Liver (tissue), 9 donors: ENCODE results near the gene TNFAIP8. TPM values are rescaled to one million over a fixed set of nuclear protein-coding genes. Genes with fewer than 3 reads are reported as not detected.

ENCODE experiments used
- DNase-seq: peaks from one replicate; pipeline ENCODE4 v3.0.0-alpha.2; 2017; ENCODE audit warnings: low spot score
- H3K27ac ChIP-seq, 2 donors: one replicate each; pipeline ENCODE4 v1.7.0; 2013; ENCODE audit warnings: inconsistent platforms in 2 of 2, low read length in 2 of 2, control low read depth in 1 of 2, low read depth in 1 of 2, mild to moderate bottlenecking in 1 of 2
- H3K27me3 ChIP-seq, 4 donors: one replicate each; pipeline versions ENCODE4 v1.6.1 to v1.7.0; 2013; ENCODE audit warnings: low read length in 3 of 4, inconsistent platforms in 1 of 4, mild to moderate bottlenecking in 1 of 4, moderate library complexity in 1 of 4; ENCODE audit not compliant: control insufficient read depth in 4 of 4, insufficient read depth in 4 of 4
- H3K36me3 ChIP-seq, 4 donors: one replicate each; pipeline versions ENCODE4 v1.6.1 to v1.7.0; 2013; ENCODE audit warnings: low read length in 3 of 4, mild to moderate bottlenecking in 3 of 4, low read depth in 1 of 4, moderate library complexity in 1 of 4; ENCODE audit not compliant: control insufficient read depth in 4 of 4, insufficient read depth in 3 of 4
- H3K4me1 ChIP-seq, 4 donors: one replicate each; pipeline versions ENCODE4 v1.6.1 to v1.7.0; 2013; ENCODE audit warnings: low read length in 3 of 4, mild to moderate bottlenecking in 3 of 4, moderate library complexity in 1 of 4; ENCODE audit not compliant: control insufficient read depth in 4 of 4, insufficient read depth in 4 of 4
- H3K4me3 ChIP-seq, 3 donors: one replicate each; pipeline versions ENCODE4 v1.6.1 to v1.7.0; 2013; ENCODE audit warnings: low read length in 3 of 3, control low read depth in 1 of 3, low read depth in 1 of 3, mild to moderate bottlenecking in 1 of 3
- H3K9ac ChIP-seq, 2 donors: one replicate each; pipeline ENCODE4 v1.7.0; 2013; ENCODE audit warnings: low read length in 2 of 2, mild to moderate bottlenecking in 2 of 2, moderate library complexity in 2 of 2, control low read depth in 1 of 2, low read depth in 1 of 2
- H3K9me3 ChIP-seq, 4 donors: one replicate each; pipeline versions ENCODE4 v1.6.1 to v1.7.0; 2013; ENCODE audit warnings: low read length in 3 of 4; ENCODE audit not compliant: control insufficient read depth in 4 of 4
- ATF3 ChIP-seq: IDR thresholded peaks from 2 replicates; pipeline ENCODE4 v1.6.1; 2016; ENCODE audit warnings: antibody characterized with exemption
- CTCF ChIP-seq: fragments of 150-350 bp; IDR thresholded peaks from 2 replicates; pipeline ENCODE4 v1.5.1; 2017; ENCODE audit warnings: improper control_type of control experiment, low read depth, low read length; ENCODE audit not compliant: missing input control
- EGR1 ChIP-seq, 2 donors: IDR thresholded peaks; 2 replicates each; pipeline ENCODE4 v1.6.1; 2016 to 2018; ENCODE audit warnings: antibody characterized with exemption in 2 of 2, low read depth in 2 of 2
- FOXA2 ChIP-seq: IDR thresholded peaks from 2 replicates; pipeline ENCODE4 v1.6.1; 2016; ENCODE audit warnings: antibody characterized with exemption
- GABPA ChIP-seq, 2 donors: IDR thresholded peaks in 1 of 2; conservative IDR thresholded peaks in 1 of 2; 2 replicates each; pipeline ENCODE4 v1.6.1; 2016; ENCODE audit warnings: antibody characterized with exemption in 2 of 2, mild to moderate bottlenecking in 1 of 2, moderate library complexity in 1 of 2
- HNF4A ChIP-seq, 2 donors: conservative IDR thresholded peaks; 2 replicates each; pipeline ENCODE4 v1.6.1; 2016; ENCODE audit warnings: antibody characterized with exemption in 2 of 2, mild to moderate bottlenecking in 2 of 2
- HNF4G ChIP-seq: IDR thresholded peaks from 2 replicates; pipeline ENCODE4 v1.6.1; 2016; ENCODE audit warnings: antibody characterized with exemption
- JUND ChIP-seq, 2 donors: IDR thresholded peaks; 2 replicates each; pipeline ENCODE4 v1.6.1; 2016; ENCODE audit warnings: antibody characterized with exemption in 2 of 2
- MAX ChIP-seq: IDR thresholded peaks from 2 replicates; pipeline ENCODE4 v1.6.1; 2016; ENCODE audit warnings: antibody characterized with exemption
- NR2F2 ChIP-seq: IDR thresholded peaks from 2 replicates; pipeline ENCODE4 v1.6.1; 2016; ENCODE audit warnings: antibody characterized with exemption
- REST ChIP-seq: IDR thresholded peaks from 2 replicates; pipeline ENCODE4 v1.6.1; 2016; ENCODE audit warnings: antibody characterized with exemption, mild to moderate bottlenecking
- SP1 ChIP-seq: IDR thresholded peaks from 2 replicates; pipeline ENCODE4 v1.6.1; 2018; ENCODE audit warnings: antibody characterized with exemption, mild to moderate bottlenecking
- TAF1 ChIP-seq: conservative IDR thresholded peaks from 2 replicates; pipeline ENCODE4 v1.6.1; 2016; ENCODE audit warnings: antibody characterized with exemption, mild to moderate bottlenecking
- YY1 ChIP-seq: IDR thresholded peaks from 2 replicates; pipeline ENCODE4 v1.6.1; 2016; ENCODE audit warnings: antibody characterized with exemption, mild to moderate bottlenecking
- ZBTB33 ChIP-seq: IDR thresholded peaks from 2 replicates; pipeline ENCODE4 v1.6.1; 2016; ENCODE audit warnings: antibody characterized with exemption
- WGBS: extraction: QIAGEN DNeasy Blood & Tissue Kit; methylation state at CpG from one replicate; pipeline ENCODE4 v1.1.7; 2013; 5-methylcytosine and 5-hydroxymethylcytosine counted together
- polyA plus RNA-seq, 2 donors: library from polyadenylated mRNA; stranded (reverse) in 1 of 2; unstranded in 1 of 2; fragments of 200-250 nt in 1 of 2; fragments of >200 nt in 1 of 2; fragmentation: Nextera tagmentation in 1 of 2; extraction: Ambion mirVana in 1 of 2; gene quantifications; one replicate each; pipeline versions ENCODE4 v1.2.1 to v1.2.3, GENCODE V29; 2013 to 2015
- total RNA-seq, 2 donors: library from RNA; depleted of rRNA; stranded (reverse); fragments of >200 nt; gene quantifications; one replicate each; pipeline ENCODE4 v1.2.3, GENCODE V29; 2014
- donor health status: healthy.
- donor health status: healthy.
- donor health status: healthy.
- donor health status: healthy.
- donor health status: healthy.

The TNFAIP8 gene
- total and polyA plus RNA-seq, 4 donors: 2.6 to 28.6 (median 4.4) TPM

- Histone ChIP-seq H3K27ac (no peak overlapping the region), H3K4me3 (no peak overlapping the region), H3K9me3 (no peaks in the 10 kb centered on the region), H3K4me1 (peaks cover 4 to 10% (median 7%) of the 10 kb centered on the region in 4 donors), H3K27me3 (no peaks in the 10 kb centered on the region), H3K9ac (no peak overlapping the region), H3K36me3 (no peaks in the 10 kb centered on the region)
- 84% methylated on average over 3 of the region's 3 CpGs for WGBS
- TF ChIP-seq ZBTB33 (no peak), REST (no peak)
- DNase-seq: no peak
Measured at GRCh38 chr5:119389288-119390030, 33.6 kb downstream of the TNFAIP8 start.

- Histone ChIP-seq H3K27me3 (no peaks in the 10 kb centered on the region), H3K9ac (no peak overlapping the region), H3K4me1 (peaks cover 4 to 10% (median 7%) of the 10 kb centered on the region in 4 donors), H3K9me3 (no peaks in the 10 kb centered on the region), H3K27ac (no peak overlapping the region), H3K36me3 (no peaks in the 10 kb centered on the region), H3K4me3 (no peak overlapping the region)
- TF ChIP-seq TAF1: no peak
- no peak for TF ChIP-seq SP1
- no peak for TF ChIP-seq MAX
- no peak for TF ChIP-seq JUND (IDR thresholded peaks at IDR 0.05)
- no peak for TF ChIP-seq GABPA (IDR thresholded peaks at IDR 0.05 in 1 of 2, conservative IDR thresholded peaks at IDR 0.05 in 1 of 2)
- TF ChIP-seq ZBTB33: no peak
- no peak for TF ChIP-seq FOXA2
- no peak for TF ChIP-seq NR2F2
- no peak for TF ChIP-seq ATF3
- TF ChIP-seq HNF4A (conservative IDR thresholded peaks at IDR 0.05): no peak
- TF ChIP-seq HNF4G: no peak
- no peak for TF ChIP-seq CTCF
- no peak for TF ChIP-seq REST
- TF ChIP-seq EGR1 (IDR thresholded peaks at IDR 0.05; ENCODE audit: low read depth in 2 of 2): no peak
- TF ChIP-seq YY1: no peak
- WGBS: 89% methylated on average over 2 of the region's 2 CpGs
- DNase-seq: no peak
Measured at GRCh38 chr5:119390404-119390803, 34.6 kb downstream of the TNFAIP8 start.
